Mesenchymal stem cell (in vitro differentiated cells and primary cell): ENCODE results near the gene CDK5RAP2.

Source experiments
- DNase-seq: peaks from one replicate; pipeline ENCODE4 v3.0.0-alpha.2; 2013
- H2AFZ ChIP-seq: one replicate; pipeline ENCODE4 v1.6.1; 2013; ENCODE audit warnings: low read depth, mild to moderate bottlenecking, control low read depth, inconsistent platforms, low read length, moderate library complexity
- H2AK5ac ChIP-seq: 2 replicates; pipeline ENCODE4 v1.6.1; 2013; ENCODE audit warnings: low read length, moderate library complexity, mild to moderate bottlenecking, inconsistent platforms; ENCODE audit not compliant: severe bottlenecking
- H2BK120ac ChIP-seq: one replicate; pipeline ENCODE4 v1.6.1; 2013; ENCODE audit warnings: low read depth, mild to moderate bottlenecking, inconsistent platforms, low read length, moderate library complexity
- H2BK12ac ChIP-seq, 2 experiments: one replicate each; pipeline ENCODE4 v1.6.1; 2013; ENCODE audit warnings: inconsistent platforms in 2 of 2, low read length in 2 of 2, mild to moderate bottlenecking in 2 of 2, moderate library complexity in 2 of 2, control low read depth in 1 of 2
- H2BK15ac ChIP-seq: one replicate; pipeline ENCODE4 v1.6.1; 2013; ENCODE audit warnings: mild to moderate bottlenecking, low read depth, inconsistent platforms; ENCODE audit not compliant: poor library complexity, severe bottlenecking
- H2BK5ac ChIP-seq: 2 replicates; pipeline ENCODE4 v1.6.1; 2013; ENCODE audit warnings: low read depth, mild to moderate bottlenecking, low read length, control low read depth, inconsistent platforms; ENCODE audit not compliant: poor library complexity, severe bottlenecking
- H3K14ac ChIP-seq, 2 experiments: one replicate each; pipeline ENCODE4 v1.6.1; 2013; ENCODE audit warnings: inconsistent platforms in 2 of 2, low read length in 2 of 2, control low read depth in 1 of 2, mild to moderate bottlenecking in 1 of 2, moderate library complexity in 1 of 2
- H3K18ac ChIP-seq, 2 experiments: one replicate each; pipeline ENCODE4 v1.6.1; 2013; ENCODE audit warnings: inconsistent platforms in 2 of 2, low read length in 2 of 2, control low read depth in 1 of 2, low read depth in 1 of 2, mild to moderate bottlenecking in 1 of 2
- H3K23ac ChIP-seq, 2 experiments: one replicate each; pipeline ENCODE4 v1.6.1; 2013; ENCODE audit warnings: inconsistent platforms in 2 of 2, low read length in 2 of 2, mild to moderate bottlenecking in 2 of 2, moderate library complexity in 2 of 2, control low read depth in 1 of 2
- H3K27ac ChIP-seq: 2 replicates; pipeline ENCODE4 v1.5.1; 2013; ENCODE audit warnings: mild to moderate bottlenecking, moderate library complexity, low read length, control low read depth, inconsistent platforms; ENCODE audit not compliant: poor library complexity, severe bottlenecking
- H3K27me3 ChIP-seq, 2 experiments: 2 replicates each; pipeline versions ENCODE4 v1.6.1 to v1.7.0; 2013; ENCODE audit warnings: low read length in 2 of 2, mild to moderate bottlenecking in 2 of 2, moderate library complexity in 2 of 2, control low read depth in 1 of 2, inconsistent platforms in 1 of 2; ENCODE audit not compliant: control insufficient read depth in 1 of 2, insufficient read depth in 1 of 2
- H3K36me3 ChIP-seq, 2 experiments: 2 replicates each; pipeline versions ENCODE4 v1.6.1 to v1.7.0; 2013; ENCODE audit warnings: low read length in 2 of 2, control low read depth in 1 of 2, inconsistent platforms in 1 of 2, low read depth in 1 of 2, mild to moderate bottlenecking in 1 of 2; ENCODE audit not compliant: insufficient read depth in 2 of 2, control insufficient read depth in 1 of 2
- H3K4ac ChIP-seq, 2 experiments: one replicate each; pipeline ENCODE4 v1.6.1; 2013; ENCODE audit warnings: inconsistent platforms in 2 of 2, low read length in 2 of 2, mild to moderate bottlenecking in 2 of 2, moderate library complexity in 2 of 2, control low read depth in 1 of 2, low read depth in 1 of 2
- H3K4me1 ChIP-seq: 2 replicates; pipeline ENCODE4 v1.6.1; 2013; ENCODE audit warnings: low read depth, low read length, control low read depth; ENCODE audit not compliant: control insufficient read depth, insufficient read depth
- H3K4me2 ChIP-seq: 2 replicates; pipeline ENCODE4 v1.6.1; 2013; ENCODE audit warnings: low read length, mild to moderate bottlenecking, inconsistent platforms; ENCODE audit not compliant: poor library complexity, severe bottlenecking
- H3K4me3 ChIP-seq, 2 experiments: 2 replicates each; pipeline versions ENCODE4 v1.5.1 to v1.7.0; 2013; ENCODE audit warnings: low read length in 2 of 2, mild to moderate bottlenecking in 2 of 2, control low read depth in 1 of 2, low read depth in 1 of 2; ENCODE audit not compliant: insufficient read depth in 1 of 2
- H3K79me1 ChIP-seq: replicated peaks from 2 replicates; pipeline ENCODE4 v1.6.1; 2013; ENCODE audit warnings: mild to moderate bottlenecking, control low read depth, low read length, inconsistent platforms; ENCODE audit not compliant: poor library complexity, severe bottlenecking
- H3K9ac ChIP-seq: 2 replicates; pipeline ENCODE4 v1.7.0; 2013; ENCODE audit warnings: mild to moderate bottlenecking, low read length, moderate library complexity
- H3K9me3 ChIP-seq: 2 replicates; pipeline ENCODE4 v1.7.0; 2013; ENCODE audit warnings: mild to moderate bottlenecking, low read length; ENCODE audit not compliant: control insufficient read depth
- H4K8ac ChIP-seq: one replicate; pipeline ENCODE4 v1.6.1; 2013; ENCODE audit warnings: inconsistent platforms, mild to moderate bottlenecking, low read length, moderate library complexity
- H4K91ac ChIP-seq: one replicate; pipeline ENCODE4 v1.6.1; 2013; ENCODE audit warnings: mild to moderate bottlenecking, low read length, inconsistent platforms
- WGBS: methylation state at CpG from one replicate; pipeline ENCODE4 v1.1.7; 2013; ENCODE audit warnings: mixed read lengths; 5-methylcytosine and 5-hydroxymethylcytosine counted together

The CDK5RAP2 gene

DNA sequence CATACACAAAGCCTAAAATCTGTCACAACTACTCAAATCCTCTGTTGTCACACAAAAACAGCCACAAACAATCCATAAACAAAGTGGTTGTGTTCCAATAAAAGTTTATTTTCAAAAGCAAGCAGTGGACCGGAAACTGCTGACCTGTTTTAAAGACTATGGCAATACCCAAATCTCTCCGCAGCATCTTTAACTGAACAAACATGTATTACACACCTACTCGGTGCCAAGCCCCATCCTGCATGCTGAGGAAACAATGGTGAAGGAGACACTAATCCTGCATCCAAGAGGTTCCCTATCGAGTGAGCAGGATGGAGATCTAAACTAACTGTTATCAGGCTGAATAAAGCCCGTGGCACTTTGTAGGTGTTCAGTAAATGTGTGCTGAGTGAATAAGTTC lies 11.2 kb downstream of the CDK5RAP2 start:
- no peak overlapping the region for H3K27ac ChIP-seq
- no peak overlapping the region for H2BK5ac ChIP-seq
- no peak overlapping the region for H3K14ac ChIP-seq
- H4K8ac ChIP-seq, result no peak overlapping the region
- H4K91ac ChIP-seq, result no peak overlapping the region
- DNase-seq, result no peak
- H3K9me3 ChIP-seq, result no peaks in the 10 kb centered on the region
- H3K4ac ChIP-seq, result no peak overlapping the region
- H2BK15ac ChIP-seq, result no peak overlapping the region
- no peaks in the 10 kb centered on the region for H3K27me3 ChIP-seq
- no peak overlapping the region for H2AFZ ChIP-seq
- H3K9ac ChIP-seq, result no peak overlapping the region
- no peak overlapping the region for H3K23ac ChIP-seq
- no peak overlapping the region for H2AK5ac ChIP-seq
- H3K4me2 ChIP-seq, result no peak overlapping the region
- H3K36me3 ChIP-seq, result peaks cover 22 to 65% of the 10 kb centered on the region in 2 experiments
- WGBS, result 97% methylated on average over 5 of the region's 5 CpGs
- H3K4me1 ChIP-seq, result peaks cover 2% of the 10 kb centered on the region
- H3K18ac ChIP-seq, result no peak overlapping the region
- peaks cover 32% of the 10 kb centered on the region for H3K79me1 ChIP-seq
- H2BK12ac ChIP-seq, result no peak overlapping the region
- H3K4me3 ChIP-seq, result no peak overlapping the region
- no peak overlapping the region for H2BK120ac ChIP-seq

DNA sequence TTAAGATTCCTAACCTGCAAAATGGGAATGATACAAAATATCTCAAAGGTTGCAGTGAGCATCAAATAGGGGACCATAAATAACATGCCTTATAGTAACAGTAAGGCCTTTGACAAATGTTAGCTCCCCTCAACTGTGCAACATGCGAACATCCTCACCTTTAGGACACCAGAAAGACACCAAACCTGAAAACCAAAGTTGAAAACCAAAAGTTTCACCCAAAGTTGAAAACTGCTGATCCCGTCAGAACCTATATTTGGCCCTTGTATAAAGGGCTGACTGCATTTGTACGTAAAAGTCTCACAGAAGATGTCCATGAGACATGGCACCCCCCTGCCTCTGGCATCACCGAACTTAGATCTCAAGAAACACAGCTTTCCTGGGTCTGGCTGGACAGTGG lies 12.1 kb downstream of the CDK5RAP2 start:
- Histone ChIP-seq H3K4me1 (peaks cover 2% of the 10 kb centered on the region), H3K36me3 (peaks cover 26 to 74% of the 10 kb centered on the region in 2 experiments), H2BK120ac (no peak overlapping the region), H4K8ac (no peak overlapping the region), H3K18ac (no peak overlapping the region), H3K79me1 (peaks cover 32% of the 10 kb centered on the region), H3K27ac (no peak overlapping the region), H2BK15ac (no peak overlapping the region), H2AK5ac (no peak overlapping the region), H2BK5ac (no peak overlapping the region), H2BK12ac (no peak overlapping the region), H3K4ac (no peak overlapping the region), H3K23ac (no peak overlapping the region), H3K4me3 (no peak overlapping the region), H3K14ac (no peak overlapping the region), H3K9me3 (no peaks in the 10 kb centered on the region), H3K9ac (no peak overlapping the region), H4K91ac (no peak overlapping the region), H3K4me2 (no peak overlapping the region), H3K27me3 (no peaks in the 10 kb centered on the region), H2AFZ (no peak overlapping the region)
- 100% methylated on average over 4 of the region's 4 CpGs for WGBS
- DNase-seq, result no peak

DNA sequence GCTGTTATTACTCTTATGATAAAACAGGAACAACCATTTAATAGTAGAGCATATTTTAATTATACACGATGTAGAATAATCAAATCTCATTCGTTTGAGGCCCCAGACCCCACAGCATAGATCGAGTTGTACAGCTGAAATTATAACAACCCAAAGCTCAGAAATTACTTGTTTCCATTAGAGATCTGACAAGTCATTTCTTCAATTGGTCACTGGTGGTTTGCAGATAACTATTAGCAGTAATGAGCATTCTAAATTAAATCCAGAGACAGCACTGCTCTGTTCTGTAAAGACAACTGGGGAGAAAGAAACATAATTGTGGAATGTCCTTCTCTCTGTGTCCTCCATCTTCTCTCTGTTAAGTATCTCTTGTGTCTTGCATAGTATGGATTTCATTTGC lies 12.9 kb downstream of the CDK5RAP2 start:
- no peak overlapping the region for H3K18ac ChIP-seq
- no peak overlapping the region for H2BK5ac ChIP-seq
- no peak overlapping the region for H2BK15ac ChIP-seq
- no peak overlapping the region for H3K4me2 ChIP-seq
- no peak for DNase-seq
- peaks cover 26 to 78% of the 10 kb centered on the region in 2 experiments for H3K36me3 ChIP-seq
- no peak overlapping the region for H3K23ac ChIP-seq
- H4K91ac ChIP-seq, result no peak overlapping the region
- peaks cover 2% of the 10 kb centered on the region for H3K4me1 ChIP-seq
- H2AFZ ChIP-seq, result no peak overlapping the region
- no peaks in the 10 kb centered on the region for H3K27me3 ChIP-seq
- no peak overlapping the region for H2BK120ac ChIP-seq
- no peak overlapping the region for H3K9ac ChIP-seq
- H2BK12ac ChIP-seq, result no peak overlapping the region
- no peak overlapping the region for H3K27ac ChIP-seq
- no peak overlapping the region for H2AK5ac ChIP-seq
- no peaks in the 10 kb centered on the region for H3K9me3 ChIP-seq
- 100% methylated on average over 2 of the region's 3 CpGs for WGBS
- no peak overlapping the region for H3K14ac ChIP-seq
- H4K8ac ChIP-seq, result no peak overlapping the region
- H3K79me1 ChIP-seq, result peaks cover 32% of the 10 kb centered on the region
- H3K4me3 ChIP-seq, result no peak overlapping the region
- H3K4ac ChIP-seq, result no peak overlapping the region

DNA sequence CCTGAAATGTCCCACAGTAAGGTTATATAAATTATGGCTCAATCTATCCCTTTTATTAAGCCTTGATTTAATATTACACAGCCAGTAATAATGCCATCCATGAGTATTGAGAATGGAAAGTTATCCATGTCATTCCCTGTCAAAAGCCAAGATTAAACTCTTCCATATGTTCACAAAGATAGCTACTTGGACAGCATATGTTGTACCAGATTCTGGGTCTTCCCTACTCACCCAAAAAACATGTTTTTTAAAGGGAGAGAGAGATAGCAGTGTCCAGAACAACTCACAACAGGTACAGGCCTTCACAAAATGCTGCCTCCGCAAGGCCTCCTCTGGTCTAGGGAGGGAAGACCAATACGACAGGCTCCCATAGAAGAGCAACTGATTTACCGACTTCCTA lies 15.4 kb downstream of the CDK5RAP2 start:
- Histone ChIP-seq H2BK15ac (no peak overlapping the region), H3K27ac (no peak overlapping the region), H3K9ac (no peak overlapping the region), H2AFZ (no peak overlapping the region), H2AK5ac (no peak overlapping the region), H3K23ac (no peak overlapping the region), H2BK5ac (no peak overlapping the region), H3K4ac (no peak overlapping the region), H3K27me3 (no peaks in the 10 kb centered on the region), H3K9me3 (no peaks in the 10 kb centered on the region), H2BK12ac (no peak overlapping the region), H3K18ac (no peak overlapping the region), H3K14ac (no peak overlapping the region), H3K79me1 (peaks cover 33% of the 10 kb centered on the region), H3K36me3 (peaks cover 9 to 58% of the 10 kb centered on the region in 2 experiments), H4K8ac (no peak overlapping the region), H2BK120ac (no peak overlapping the region), H3K4me2 (no peak overlapping the region), H3K4me1 (no peaks in the 10 kb centered on the region), H4K91ac (no peak overlapping the region), H3K4me3 (no peak overlapping the region)
- DNase-seq, result no peak
- 100% methylated on average over 1 of the region's 3 CpGs for WGBS
